Activated CD8-positive, alpha-beta memory T cell treated with anti-CD3 and anti-CD28 coated beads, Interleukin-2, amount 50 U/mL, for 24 hours (primary cell): Measurements from ENCODE around the gene GRAMD2B.
A peak's percentile ranks its signal among the peaks of the same experiment; 100 is the strongest.
"Not testable (repeated sequence)": the region's sequence is repeated elsewhere in the genome, so short reads cannot be mapped to it uniquely, and the experiment has no call there.

Experiments used
- DNase-seq: peaks from one replicate; pipeline ENCODE4 v3.0.0-alpha.2; 2020; ENCODE audit errors: extremely low read depth

Gene GRAMD2B

DNA sequence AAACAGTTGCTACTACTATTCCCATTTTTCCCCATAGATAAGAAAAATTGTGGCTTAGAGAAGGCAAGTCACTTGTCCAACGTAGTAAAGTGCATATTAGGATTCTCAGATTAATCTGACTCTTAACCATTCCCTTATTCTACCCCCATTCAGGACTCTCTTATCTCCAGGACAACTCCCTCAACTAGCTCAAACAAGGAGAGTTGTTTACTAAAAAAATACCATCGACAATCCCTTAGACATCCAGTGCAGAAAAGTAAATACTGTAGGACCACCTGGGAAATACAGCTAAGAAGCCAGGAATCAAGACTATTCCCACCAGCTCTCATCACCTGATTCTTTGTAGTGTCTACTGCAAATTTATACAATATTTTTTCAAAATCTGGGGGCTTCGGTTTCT is 9.4 kb upstream of the GRAMD2B start:
- DNase-seq, result no peak

DNA sequence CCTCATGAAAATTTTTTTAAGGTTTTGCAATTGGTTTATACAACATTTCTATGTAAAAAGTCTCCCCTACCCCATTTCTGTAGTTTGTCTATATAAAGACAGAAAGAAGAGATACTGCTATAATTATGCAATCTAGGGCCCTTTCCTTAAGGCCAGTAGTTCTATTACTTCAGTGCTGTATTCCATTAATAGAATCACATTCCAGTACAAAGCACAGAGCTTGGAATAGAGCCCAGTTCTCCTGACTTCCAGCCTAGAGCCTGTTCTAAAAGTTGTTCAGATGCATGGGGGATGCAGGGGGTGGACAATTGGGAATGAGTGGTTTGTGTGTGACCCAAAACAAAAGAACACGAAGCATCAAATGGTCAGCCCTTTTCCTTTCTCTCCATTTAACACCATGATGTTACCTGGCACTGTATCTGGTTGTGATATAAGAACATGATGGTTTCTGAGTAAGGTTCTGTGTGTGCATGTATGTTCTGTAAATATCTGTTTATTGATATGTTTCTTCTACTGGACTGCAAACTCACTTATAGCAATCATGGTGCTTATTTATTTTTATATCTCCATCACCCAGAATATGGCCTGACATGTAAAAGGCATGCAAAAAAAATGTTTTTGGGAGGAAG is 8.2 kb upstream of the GRAMD2B start:
- no peak for DNase-seq

DNA sequence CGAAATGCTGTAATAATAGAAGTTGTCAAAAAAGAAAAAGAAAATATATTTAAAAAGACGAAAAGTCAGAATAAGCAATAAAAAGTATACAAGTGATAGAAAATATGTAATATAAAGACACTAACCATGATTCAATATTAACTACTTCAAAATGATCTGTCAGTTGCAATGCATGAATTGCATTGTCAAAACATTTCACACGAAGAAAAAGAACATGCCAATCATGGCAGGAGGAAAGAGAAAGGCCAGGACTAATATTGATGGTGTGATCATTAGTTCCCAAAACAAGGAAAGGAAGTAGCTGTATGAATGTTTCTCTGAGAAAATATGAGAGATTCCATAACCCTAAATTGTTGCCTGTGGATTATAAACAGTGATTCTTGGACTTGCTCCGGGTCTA is 7.4 kb upstream of the GRAMD2B start:
- DNase-seq, result no peak

DNA sequence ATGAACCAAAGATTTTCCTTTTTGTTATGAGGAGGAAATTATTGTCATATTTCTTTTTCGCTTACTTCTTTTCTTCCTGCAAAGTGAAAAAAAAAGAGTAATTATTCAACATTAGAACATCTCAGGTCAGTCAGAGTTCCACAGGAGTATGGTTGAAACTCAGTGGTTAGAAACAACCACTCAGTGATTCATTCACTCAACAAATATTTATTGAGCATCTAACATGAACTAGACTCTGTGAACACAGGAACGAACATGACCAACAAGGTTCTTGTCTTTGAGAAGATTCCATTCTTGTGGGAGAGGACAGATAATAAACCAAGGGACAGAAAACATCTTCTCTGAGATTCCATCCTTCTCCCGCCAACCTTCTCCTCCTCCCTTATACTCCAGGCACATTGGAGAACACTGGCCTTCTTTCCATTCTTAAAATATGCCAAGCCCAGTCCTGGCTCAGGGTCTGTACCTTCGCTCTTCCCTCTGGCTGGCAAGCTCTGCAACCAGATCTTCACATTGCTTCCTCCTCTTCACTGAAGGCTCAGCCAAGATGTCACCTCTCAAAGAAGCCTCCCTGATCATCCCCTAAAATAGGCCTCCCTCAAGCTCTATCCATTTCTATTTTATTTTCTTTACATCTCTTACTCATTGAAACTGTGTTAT is 6.8 kb upstream of the GRAMD2B start:
- no peak for DNase-seq

DNA sequence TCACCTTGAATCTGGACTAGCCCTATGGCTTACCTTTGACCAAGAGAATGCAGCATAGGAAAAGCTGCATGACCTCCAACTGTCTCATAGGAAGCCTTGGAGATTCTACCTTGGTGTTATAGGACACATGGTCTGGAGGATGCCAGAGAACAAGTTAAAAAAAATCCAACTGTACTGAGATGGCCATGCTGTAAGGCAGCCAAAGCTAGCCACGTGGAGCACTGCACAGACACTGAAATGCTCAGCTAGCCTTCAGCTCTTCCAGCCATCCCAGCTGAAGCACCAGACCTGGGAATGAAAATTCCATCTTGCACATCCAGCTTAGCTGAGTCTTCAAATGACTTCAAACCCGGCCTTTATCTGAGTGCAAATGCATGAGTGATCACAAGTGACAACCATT is 6.0 kb upstream of the GRAMD2B start:
- DNase-seq, result no peak

DNA sequence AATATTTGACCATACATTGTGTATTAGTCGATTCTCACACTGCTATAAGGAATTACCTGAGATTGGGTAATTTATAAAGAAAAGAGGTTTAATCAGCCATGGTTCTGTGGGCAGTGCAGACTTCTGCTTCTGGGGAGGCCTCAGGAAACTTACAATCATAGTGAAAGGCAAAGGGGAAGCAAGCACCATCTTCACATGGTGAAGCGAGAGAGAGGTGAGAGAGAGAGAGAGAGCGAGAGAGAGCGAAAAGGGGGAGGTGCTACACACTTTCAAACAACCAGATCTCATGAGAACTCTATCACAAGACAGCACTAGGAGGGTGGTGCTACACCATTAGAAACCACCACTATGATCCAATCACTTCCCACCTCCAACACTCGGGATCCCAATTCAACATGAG is 4.1 kb upstream of the GRAMD2B start:
- DNase-seq, result no peak

DNA sequence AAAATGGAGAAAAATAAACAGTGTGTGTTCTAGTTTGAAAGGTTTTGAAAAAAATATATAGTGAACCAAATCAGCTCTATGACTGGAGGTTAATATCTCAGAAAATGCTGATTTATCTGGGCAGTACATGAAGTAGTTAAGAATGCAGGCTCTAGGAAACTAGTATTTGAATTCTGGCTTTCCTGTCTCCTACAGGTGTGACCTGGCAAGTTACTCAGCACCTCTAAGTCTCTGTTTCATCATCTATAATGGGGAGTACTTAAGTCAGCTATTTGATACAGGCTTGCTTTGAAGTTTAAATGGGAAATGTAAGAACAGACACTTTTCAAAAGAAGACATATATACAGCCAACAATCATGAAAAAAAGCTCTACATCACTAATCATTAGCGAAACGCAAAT is 5.2 kb downstream of the GRAMD2B start:
- DNase-seq, result no peak

DNA sequence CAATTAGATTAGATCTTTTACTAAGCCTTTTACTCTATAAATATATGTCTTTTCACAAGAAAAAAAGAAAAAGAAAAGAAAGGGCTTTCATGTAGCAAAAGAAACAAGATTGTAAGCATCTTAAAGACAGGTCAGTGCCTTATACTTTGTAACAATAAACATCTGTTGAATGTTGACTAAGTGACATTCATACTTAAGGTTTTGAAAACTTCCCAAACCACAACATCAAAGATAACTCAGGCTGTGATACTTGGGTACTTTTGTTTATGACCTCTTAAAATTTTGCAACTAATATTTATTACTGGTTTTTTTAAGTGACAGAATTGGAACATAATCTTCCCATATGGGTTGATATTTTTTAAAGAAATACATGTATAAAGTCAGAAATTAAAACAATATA is 7.4 kb downstream of the GRAMD2B start:
- DNase-seq, result no peak

DNA sequence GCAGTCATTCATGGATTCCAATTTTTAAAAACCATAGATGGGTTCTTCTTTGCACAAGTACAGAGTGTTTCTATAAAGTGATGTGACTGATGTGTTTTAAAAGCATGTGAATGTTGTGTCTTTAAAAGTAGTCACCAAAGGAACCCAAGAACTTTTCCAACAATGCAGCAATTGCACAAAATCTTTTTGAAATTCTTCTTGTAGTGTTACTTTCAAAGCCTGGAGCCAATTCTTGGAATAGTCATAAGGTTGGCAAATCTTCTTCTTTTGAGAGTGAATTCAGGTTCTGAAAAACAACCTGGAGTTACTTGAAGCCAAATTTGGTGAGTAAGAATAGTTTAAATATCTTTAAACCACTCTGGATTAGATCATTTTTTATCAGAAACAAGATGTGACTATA is 10.5 kb downstream of the GRAMD2B start:
- no peak for DNase-seq

DNA sequence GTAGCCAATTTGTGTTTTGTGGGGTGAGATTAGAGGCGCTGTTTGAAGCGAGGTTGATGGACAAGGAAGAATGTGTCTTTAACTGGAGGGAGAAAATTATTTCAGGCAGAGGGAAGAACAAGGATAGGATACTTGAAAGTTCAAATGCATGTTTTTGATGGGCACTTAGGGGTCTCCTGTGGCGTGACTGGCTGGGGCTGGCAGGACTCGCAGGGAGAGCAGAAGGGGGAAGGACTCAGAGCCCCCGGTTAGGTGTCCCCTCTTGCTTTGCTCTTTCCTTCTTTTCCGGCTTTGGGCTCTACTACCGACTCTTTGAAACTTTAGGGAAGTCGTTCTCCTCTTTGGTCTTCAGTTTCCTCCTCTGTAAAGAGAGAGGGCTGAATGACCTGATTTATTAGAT is 12.1 kb downstream of the GRAMD2B start:
- DNase-seq, result no peak

DNA sequence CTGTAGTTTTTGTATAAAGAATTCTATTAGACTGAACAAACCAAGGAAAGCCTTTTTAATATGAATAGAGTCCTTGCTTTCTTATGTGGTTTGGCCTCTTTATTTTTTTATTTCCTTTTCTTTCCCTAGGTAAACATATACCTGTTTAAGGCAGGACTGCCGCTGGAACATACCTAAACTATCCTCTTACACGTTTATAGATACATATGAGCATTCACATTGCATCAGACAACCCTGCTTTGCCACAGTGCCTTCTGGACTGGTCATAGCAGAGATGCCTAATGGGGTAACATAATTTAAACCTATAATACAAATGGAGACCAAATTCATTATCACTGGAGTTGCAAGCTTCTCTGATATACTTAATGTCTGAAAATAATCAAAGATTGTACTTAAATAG is 12.5 kb downstream of the GRAMD2B start:
- no peak for DNase-seq

DNA sequence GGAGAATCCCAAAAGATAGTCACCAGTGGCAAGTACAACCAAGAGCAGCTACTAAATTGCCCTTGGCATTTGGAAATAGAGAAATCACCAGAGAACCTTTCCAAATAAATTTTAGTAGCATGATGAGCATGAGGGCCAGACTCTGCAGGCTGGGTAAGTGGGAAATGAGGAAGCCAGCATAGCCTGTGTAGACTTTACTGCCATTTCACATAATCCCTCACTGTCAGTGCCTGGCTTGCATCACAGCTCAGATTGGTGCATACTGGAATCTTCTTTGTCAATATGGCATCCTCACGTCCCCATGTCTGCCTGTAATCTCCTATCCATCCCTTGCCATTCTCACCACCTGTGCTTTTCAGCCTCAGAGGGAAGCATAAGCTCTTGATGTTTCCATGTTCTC is 14.5 kb downstream of the GRAMD2B start:
- DNase-seq, result no peak

DNA sequence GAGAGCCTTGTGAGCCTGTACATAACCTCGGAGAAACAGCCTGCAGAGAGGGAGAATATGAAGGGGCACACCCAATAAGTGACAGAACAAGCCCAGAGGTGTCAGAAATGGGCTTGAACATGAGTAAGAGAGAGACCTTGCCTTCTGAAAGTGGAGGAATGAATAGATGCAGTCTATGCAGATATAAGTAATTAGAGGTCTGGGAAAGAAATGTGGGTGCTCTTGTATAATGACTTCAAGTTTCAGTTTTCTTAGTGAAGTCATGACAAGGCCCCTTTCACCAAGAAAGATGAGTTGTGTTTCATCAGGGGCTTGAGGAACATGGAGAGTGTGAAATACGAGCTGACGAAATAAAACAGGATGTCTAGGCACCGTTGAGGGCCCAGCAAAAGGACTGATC is 15.1 kb downstream of the GRAMD2B start:
- DNase-seq, result no peak

DNA sequence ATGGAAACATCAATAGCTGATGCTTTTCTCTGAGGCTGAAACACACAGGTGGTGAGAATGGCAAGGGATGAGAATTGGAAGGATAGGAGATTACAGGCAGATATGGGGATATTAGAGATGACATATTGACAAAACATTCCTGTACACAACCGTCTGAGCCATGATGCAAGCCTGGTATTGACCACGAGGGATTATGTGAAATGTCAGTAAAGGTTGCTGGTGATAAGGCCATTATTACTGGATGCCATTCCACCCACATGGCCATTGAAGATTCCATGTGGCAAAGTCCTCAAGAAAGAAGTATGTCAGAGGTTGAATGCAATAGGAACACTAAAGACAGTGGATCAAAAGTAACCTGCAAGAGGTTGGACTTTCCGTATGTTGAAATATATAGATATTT is 15.7 kb downstream of the GRAMD2B start:
- DNase-seq, result no peak

DNA sequence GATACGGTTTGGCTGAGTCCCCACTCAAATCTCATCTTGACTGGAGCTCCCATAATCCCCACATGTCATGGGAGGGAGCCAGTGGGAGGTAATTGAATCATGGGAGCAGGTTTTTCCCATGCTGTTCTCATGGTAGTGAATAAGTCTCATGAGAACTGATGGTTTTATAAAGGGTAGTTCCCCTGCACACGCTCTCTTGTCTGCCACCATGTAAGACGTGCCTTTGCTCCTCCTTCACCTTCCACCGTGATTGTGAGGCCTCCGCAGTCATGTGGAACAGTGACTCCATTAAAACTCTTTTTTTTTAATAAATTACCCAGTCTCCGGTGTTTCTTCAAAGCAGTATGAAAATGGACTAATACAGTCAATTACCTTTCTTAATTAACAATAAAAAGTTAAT is 16.5 kb downstream of the GRAMD2B start:
- DNase-seq, result not testable (repeated sequence)

DNA sequence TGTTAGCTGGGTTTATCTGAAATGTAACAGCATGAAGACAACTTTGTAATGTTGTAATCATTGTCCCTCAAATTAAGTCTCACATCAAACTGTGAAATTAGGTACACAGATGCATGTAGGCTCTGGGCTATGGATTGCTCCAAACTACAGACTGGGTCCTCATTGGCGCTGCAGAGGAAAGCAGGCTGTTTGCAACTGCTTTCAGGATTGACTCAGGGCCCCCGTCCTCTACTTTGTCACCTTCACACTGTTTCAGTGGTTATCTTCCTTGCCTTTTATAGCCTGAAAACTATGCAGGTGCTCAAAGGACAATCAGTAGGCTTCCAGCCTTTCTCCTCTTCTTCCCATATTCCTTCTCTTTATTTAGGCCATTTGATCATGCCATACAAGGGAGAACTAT is 18.0 kb downstream of the GRAMD2B start:
- DNase-seq, result no peak

DNA sequence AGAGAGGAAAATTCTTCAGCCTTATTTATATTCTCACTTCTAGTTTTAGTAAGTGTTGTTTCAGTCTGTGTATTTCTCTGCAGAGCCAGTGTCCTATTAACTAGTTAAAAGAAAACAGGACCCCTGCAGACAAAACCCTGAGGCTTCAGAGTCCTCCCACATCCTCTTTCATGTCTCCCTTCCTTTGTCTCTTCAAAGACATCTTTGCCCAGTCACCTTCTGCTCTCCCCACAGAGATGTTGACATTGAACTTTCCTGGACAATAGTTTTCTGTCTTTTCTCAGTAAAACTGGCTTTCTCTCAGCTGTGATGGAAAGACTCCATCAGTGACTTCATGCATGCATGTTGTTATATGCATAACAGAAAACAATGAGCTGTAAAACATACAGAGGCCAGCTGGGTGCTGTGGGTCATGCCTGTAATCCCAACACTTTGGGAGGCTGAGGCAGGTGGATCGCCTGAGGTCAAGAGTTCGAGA is 20.2 kb downstream of the GRAMD2B start:
- DNase-seq, result no peak

DNA sequence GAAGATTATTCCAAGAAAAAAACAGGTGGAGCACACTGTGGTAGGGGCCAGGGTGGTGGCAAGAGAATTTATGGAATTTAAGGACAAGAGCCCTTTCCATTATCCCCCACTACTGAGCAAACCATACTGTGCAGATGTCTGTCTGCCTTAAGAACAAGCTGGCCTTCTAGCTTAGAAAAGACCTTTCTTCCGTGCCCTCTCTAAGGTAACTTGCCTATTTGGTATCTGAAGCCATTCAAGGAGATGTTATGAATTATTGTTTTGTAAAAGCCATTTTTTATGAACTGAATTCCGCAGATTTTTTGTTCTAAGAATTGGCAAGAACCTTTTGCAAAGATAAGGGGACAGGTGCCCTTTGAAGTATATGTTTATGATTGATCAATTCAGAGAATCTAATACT is 20.9 kb downstream of the GRAMD2B start:
- no peak for DNase-seq

DNA sequence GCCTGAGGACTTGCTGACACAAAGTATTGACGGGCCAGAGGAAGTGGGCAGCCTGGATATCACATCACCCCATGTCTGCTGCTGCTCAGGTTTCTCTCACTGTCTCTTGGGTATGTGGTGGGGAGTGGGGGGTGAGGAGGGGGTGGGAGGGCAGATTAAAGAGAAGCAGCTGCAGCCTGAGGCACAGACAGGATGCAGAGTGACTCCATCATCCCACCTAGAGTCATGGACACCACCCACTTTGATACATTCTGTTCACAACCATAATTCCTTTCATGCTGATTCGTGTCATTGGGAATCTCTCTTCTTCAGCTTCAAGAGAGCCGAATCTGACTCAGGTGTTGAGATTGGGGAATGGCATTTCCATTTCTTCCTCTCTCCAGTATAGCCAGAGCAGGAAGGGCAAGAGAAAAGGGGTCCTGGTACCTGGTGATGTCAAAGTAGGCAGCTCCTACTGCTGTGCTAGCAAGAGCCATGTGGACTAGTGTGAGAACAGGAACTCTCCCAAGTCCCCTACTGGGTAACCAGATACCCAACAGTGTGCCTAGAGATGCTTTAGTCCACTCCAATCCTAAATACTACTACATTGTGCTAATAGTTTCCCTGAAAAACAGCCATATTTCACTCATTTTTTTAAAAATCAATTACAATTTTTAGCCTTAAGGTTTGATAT is 22.4 kb downstream of the GRAMD2B start:
- no peak for DNase-seq

DNA sequence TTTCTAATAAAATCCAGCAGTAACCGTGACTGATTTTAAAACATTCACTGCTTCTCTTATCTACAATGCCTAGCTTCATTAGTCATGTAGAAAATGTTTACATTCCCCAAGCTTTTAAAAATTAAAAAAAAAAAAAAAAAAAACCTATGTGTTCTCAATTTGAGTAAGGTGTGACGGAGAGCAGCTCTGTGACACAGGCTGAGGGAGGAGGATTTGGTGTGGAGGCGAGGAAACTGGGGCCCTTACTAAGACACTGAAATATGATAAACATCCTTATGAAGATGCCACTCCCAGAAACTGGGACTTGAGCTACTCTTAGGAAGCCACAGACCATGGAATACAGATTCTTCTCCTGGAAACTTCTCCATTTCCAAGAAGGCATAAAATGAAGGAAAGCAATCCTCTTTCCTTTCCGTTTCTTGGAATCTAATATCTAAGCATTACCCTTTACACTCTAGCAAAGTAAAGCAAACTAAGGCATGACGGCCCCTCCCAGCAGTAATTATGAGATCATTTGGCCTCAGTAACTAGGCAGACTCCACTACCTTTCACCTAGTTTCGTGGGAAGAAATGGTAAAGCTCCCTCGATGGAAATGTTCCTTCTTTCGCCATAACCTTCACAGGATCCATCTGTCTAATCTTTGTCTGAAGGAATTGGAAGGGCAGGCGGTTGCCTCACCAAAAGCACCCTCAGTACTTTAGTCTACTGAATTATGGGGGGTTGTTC is 23.5 kb downstream of the GRAMD2B start:
- DNase-seq, result no peak

DNA sequence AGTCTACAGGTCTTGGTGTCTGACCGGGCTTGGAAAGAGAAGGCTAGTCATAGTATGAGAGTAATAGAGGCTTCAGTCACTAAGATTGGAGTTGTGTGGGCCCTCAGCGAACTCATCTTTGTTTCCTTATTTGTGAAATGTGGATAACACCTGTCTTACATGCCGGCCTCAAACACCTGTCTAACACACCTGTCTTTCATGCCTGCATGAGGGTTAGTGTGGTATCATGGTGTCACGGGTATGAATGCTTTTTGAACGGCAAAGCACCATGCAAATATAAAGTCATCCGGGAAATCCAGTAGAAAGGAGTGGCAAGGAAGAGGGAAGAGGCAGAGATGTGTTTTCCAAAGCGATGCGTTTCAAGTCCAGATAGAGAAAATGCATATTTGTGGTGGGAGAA is 25.5 kb downstream of the GRAMD2B start:
- no peak for DNase-seq

DNA sequence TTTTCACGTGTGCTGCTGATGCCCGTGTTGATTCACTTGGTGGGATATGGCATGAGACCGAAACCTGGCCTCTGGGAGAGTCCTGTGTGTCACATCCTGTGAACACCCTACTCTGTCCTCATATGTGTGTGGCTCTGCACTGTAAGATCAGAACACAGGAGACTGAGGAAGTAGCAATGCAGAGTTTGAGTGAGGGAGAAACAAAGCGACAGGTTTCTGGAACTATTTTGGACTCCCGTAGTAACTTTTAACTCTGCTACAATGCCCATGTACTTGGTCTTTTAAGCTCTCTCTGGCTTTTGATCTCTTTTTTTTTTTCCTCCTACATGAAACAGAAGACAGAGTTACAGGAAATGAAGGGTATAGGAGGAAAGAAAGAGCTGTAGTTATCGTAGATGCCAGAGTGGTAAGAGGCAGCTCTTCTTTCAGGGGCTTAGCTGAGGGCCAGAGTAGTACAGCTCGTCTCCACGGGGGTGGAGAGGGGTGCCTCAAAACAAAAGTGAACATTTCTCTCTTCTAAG is 26.6 kb downstream of the GRAMD2B start:
- DNase-seq, result peak; percentile 28
